T-helper 1 cell treated with Interleukin-12 subunit alpha and Interleukin-12 subunit beta and Interleukin-4 antibody, amounts not matched to agents 30 μg/mL and 1 μg/mL, for 36 hours (primary cell): ENCODE data around the gene COL4A1.

Experiments
- H3K27ac Mint-ChIP-seq: one replicate; pipeline ENCODE4 v1.8.0; 2021; ENCODE audit warnings: mild to moderate bottlenecking, mixed read lengths
- H3K27me3 Mint-ChIP-seq: one replicate; pipeline ENCODE4 v1.8.0; 2021; ENCODE audit warnings: low read depth, mixed read lengths
- H3K36me3 Mint-ChIP-seq: one replicate; pipeline ENCODE4 v1.8.0; 2021; ENCODE audit warnings: low read depth, mixed read lengths
- H3K4me1 Mint-ChIP-seq: one replicate; pipeline ENCODE4 v1.8.0; 2021; ENCODE audit warnings: low read depth, mixed read lengths
- H3K4me3 Mint-ChIP-seq: one replicate; pipeline ENCODE4 v1.8.0; 2021; ENCODE audit warnings: mild to moderate bottlenecking, moderate library complexity, mixed read lengths
- H3K9me3 Mint-ChIP-seq: one replicate; pipeline ENCODE4 v1.8.0; 2021; ENCODE audit warnings: mixed read lengths

Gene COL4A1

DNA sequence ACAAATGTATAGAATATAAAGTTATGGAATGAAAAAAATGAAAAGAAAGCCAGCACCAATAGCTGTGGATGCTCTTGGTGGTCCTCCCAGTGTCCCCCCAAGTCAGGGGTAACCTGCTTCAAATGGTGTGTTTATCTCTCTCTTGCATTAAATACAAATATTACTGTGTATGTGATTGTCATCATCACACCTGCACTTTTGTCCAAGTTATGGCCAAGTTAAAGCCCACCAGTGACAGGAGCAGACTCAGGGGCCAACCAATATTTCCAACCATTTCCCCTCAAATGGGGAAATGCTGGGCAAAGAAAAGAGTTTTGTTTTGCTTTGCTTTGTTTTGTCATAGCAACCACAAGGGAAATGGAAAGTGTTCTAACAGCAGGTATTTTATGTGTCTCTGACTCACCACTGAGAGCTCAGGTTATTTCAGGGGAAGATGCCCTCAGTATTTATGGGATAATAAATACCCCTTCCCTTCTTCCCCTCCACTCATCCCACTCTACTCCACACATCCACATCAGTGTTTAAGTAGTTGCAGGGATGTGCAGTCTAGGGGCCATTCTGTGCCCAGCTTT, 133.6 kb downstream of the COL4A1 start:
- no peaks in the 10 kb centered on the region for H3K27me3 Mint-ChIP-seq
- no peak overlapping the region for H3K4me3 Mint-ChIP-seq
- H3K4me1 Mint-ChIP-seq: no peaks in the 10 kb centered on the region
- no peaks in the 10 kb centered on the region for H3K36me3 Mint-ChIP-seq
- H3K27ac Mint-ChIP-seq: no peak overlapping the region
- H3K9me3 Mint-ChIP-seq: peaks cover 12% of the 10 kb centered on the region

DNA sequence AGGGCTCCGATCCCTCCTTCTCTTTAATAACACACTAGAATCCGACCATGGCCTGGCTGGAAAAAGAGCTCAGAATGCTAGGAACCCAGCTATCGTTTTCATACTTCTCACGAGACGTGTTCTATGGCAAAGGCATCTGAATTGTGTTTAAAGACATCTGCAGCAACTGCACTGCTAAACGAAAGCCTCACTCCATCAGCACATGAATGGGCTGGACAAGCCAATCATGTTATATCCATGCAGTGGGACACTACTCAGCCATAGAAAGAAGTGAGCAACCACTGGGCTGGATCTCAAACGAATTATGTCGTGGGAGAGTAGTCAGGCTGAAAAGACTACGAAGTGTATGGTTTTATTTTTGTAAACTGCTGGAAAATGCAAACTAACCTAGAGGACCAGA, 136.1 kb downstream of the COL4A1 start:
- H3K36me3 Mint-ChIP-seq: no peaks in the 10 kb centered on the region
- H3K4me1 Mint-ChIP-seq: no peaks in the 10 kb centered on the region
- no peak overlapping the region for H3K4me3 Mint-ChIP-seq
- H3K27ac Mint-ChIP-seq: no peak overlapping the region
- peaks cover 12% of the 10 kb centered on the region for H3K9me3 Mint-ChIP-seq
- H3K27me3 Mint-ChIP-seq: no peaks in the 10 kb centered on the region

DNA sequence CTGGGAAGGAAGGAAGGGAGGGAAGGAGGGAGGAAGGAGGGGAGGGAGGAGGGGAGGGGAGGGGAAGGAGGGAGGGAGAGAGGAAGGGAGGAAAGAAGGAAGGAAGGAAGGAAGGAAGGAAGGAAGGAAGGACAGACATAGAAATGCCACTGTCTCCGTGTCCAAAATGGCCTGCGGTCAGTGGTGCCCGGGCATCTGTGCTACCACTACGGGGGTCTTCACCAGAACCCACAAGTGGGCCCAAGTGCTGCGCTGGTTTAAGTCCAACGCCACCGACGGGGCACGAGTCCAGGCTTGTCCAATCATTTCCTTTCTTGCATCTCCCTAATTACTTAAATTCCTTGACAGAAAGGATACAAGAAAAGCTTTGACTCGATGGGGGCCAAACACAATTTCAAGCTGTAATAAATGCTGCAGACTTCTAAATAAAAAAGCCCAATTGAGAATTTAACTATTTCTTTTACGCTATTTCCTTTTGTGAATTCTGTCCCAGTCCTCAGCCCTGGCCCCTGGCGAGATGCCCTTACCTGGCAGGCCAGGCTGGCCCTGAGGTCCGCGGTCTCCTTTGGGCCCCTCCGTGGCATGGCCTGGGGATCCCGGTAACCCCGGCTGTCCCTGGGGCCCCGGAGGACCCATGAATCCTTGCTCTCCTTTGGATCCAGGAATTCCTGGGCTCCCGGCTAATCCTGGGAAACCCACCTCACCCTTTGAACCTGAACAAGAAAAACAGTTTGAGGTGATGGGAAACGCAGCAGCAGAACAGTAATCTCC, 136.8 kb downstream of the COL4A1 start:
- peaks cover 12% of the 10 kb centered on the region for H3K9me3 Mint-ChIP-seq

DNA sequence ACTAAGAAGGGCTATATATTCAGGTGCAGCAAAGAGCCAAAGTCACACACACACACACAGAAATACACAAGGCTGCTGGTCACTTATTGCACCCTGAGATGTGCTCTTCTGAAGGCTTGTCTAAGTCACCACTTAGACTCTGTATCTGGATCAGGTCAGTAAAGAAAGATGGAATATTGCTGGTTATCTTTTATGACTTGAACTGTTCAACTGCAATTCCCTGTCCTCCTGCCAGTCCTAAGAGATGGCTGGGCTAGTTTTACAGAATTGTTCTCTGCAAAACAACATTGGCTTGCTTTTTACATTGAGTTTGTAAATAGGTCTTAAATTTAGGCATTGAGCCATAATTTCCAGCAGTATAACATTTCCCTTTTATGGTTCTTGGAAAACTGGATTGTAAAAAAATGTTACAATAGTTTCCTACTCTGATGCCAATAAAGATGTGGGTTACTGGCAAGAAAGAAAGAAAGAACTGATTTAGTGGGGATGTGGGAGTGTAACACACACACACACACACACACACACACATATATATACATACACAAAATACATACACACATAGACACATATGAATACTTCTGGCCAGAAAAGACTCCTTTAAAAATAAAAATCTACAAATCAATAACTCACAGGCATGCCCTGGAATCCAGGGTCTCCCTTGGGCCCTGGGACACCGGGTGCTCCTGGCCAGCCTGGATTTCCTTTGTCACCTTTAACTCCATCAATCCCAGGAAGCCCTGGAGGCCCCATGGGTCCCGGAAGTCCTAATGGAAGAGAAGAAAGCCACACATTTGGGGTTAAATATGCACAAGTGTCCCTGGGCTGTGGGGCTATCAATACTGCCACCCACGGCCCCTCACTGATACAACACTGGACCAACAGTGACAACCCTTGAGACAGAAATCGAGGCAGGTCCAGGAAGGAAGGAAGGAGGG, 137.7 kb downstream of the COL4A1 start:
- H3K4me1 Mint-ChIP-seq: no peaks in the 10 kb centered on the region
- no peak overlapping the region for H3K27ac Mint-ChIP-seq
- H3K36me3 Mint-ChIP-seq: no peaks in the 10 kb centered on the region
- no peak overlapping the region for H3K4me3 Mint-ChIP-seq
- H3K27me3 Mint-ChIP-seq: no peaks in the 10 kb centered on the region
- H3K9me3 Mint-ChIP-seq: peaks cover 9% of the 10 kb centered on the region

More for the DNA sequence above, 136.8 kb downstream of the COL4A1 start:
- Mint-ChIP-seq H3K4me1 (no peaks in the 10 kb centered on the region), H3K27me3 (no peaks in the 10 kb centered on the region), H3K4me3 (no peak overlapping the region), H3K36me3 (no peaks in the 10 kb centered on the region), H3K27ac (no peak overlapping the region)

DNA sequence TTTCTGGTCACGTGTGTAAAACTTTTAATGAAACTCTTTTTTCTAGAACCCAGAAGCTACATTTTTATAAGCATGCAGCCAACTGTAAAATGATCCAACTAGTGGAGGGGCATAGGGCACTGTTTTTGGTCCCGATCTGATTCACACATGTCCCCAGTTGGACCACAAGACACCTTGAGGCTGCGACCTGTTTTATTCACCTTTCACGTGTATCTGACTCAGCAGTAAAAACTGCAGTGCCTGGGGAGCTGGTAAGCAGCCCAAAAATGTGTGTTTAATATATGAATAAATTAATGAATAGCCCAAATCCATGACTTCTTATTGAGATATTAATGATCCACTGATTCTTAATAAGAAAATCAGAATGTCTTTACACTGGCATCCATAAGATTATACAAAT, 140.4 kb downstream of the COL4A1 start:
- Mint-ChIP-seq H3K9me3 (no peaks in the 10 kb centered on the region), H3K4me3 (no peak overlapping the region), H3K27ac (no peak overlapping the region), H3K27me3 (no peaks in the 10 kb centered on the region), H3K4me1 (no peaks in the 10 kb centered on the region), H3K36me3 (no peaks in the 10 kb centered on the region)

DNA sequence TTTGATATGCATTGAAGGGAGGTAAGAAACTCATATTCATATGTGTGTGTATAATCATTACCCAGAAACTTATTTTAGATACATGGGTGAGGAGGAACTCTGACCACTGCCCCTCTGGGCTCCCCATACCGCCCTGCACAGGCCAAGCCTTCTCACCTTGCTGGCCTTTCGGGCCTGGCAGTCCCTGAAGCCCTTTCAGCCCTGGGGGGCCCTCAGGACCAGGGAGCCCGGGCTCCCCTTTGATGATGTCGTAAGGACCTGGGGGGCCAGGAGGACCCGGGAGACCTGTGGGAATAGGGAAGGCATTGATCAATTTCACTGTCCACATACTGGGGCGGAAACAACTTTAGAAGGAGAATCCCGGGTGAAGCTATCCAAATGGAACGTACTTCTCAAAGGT, 142.3 kb downstream of the COL4A1 start:
- H3K27me3 Mint-ChIP-seq: no peaks in the 10 kb centered on the region
- no peaks in the 10 kb centered on the region for H3K4me1 Mint-ChIP-seq
- no peaks in the 10 kb centered on the region for H3K9me3 Mint-ChIP-seq
- no peak overlapping the region for H3K4me3 Mint-ChIP-seq
- no peaks in the 10 kb centered on the region for H3K36me3 Mint-ChIP-seq
- no peak overlapping the region for H3K27ac Mint-ChIP-seq

DNA sequence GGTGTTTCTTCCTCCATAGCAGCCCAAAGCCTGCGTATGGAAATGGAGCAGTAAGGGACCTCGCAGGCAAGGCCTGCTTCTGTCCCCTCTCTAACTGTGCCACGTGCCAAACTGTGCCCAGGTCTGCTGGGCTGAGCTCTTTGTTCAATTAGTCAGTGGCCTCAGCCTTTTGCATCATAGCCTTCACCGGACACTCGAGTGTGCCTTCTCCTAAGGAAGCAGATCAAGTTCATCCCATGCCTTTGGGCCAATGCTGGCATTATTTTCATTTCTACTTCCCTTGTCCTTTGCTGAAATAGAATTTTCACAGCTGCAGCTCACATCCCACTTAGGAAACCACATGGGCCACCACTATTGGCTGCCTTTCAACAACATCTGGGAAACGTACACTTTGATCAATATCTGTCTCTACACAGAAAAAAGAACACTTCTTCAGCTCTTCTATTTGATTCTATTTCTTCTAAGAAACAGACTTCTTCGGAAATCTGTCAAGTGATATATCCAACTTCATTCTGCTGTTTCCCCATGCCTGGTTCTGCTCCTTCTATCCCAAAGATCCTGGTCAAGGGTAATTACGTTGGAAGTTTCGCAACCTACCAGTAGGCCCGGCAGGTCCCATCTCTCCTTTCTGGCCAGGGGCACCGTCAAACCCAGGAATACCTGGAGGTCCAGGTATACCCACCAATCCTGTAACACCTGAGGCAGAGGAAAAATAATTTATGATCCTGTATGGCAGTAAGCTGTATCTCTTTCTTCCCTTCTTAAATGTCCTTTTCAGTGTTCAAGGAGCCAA, 143.9 kb downstream of the COL4A1 start:
- no peaks in the 10 kb centered on the region for H3K27me3 Mint-ChIP-seq
- H3K4me1 Mint-ChIP-seq: no peaks in the 10 kb centered on the region
- H3K9me3 Mint-ChIP-seq: no peaks in the 10 kb centered on the region
- no peak overlapping the region for H3K27ac Mint-ChIP-seq
- H3K36me3 Mint-ChIP-seq: no peaks in the 10 kb centered on the region
- no peak overlapping the region for H3K4me3 Mint-ChIP-seq

DNA sequence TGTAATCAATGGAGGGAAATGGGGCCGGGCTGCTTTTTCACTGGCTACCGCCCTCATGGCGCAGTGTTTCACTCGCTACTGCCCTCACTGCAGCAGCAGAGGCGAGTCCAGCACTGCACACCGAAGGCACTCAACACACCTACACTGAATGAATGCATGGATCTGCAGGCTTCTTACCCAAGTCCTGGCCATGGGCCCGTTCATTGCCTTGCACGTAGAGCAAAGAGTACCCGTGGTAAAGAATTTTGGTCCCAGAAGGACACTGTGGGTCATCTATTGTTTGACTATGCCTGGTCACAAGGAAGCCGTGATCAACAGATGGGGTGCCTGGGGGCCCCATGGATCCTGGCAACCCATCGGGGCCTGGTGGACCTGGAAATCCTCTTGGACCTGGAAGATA, 144.9 kb downstream of the COL4A1 start:
- no peaks in the 10 kb centered on the region for H3K27me3 Mint-ChIP-seq
- no peak overlapping the region for H3K4me3 Mint-ChIP-seq
- no peaks in the 10 kb centered on the region for H3K9me3 Mint-ChIP-seq
- H3K36me3 Mint-ChIP-seq: no peaks in the 10 kb centered on the region
- no peak overlapping the region for H3K27ac Mint-ChIP-seq
- no peaks in the 10 kb centered on the region for H3K4me1 Mint-ChIP-seq

DNA sequence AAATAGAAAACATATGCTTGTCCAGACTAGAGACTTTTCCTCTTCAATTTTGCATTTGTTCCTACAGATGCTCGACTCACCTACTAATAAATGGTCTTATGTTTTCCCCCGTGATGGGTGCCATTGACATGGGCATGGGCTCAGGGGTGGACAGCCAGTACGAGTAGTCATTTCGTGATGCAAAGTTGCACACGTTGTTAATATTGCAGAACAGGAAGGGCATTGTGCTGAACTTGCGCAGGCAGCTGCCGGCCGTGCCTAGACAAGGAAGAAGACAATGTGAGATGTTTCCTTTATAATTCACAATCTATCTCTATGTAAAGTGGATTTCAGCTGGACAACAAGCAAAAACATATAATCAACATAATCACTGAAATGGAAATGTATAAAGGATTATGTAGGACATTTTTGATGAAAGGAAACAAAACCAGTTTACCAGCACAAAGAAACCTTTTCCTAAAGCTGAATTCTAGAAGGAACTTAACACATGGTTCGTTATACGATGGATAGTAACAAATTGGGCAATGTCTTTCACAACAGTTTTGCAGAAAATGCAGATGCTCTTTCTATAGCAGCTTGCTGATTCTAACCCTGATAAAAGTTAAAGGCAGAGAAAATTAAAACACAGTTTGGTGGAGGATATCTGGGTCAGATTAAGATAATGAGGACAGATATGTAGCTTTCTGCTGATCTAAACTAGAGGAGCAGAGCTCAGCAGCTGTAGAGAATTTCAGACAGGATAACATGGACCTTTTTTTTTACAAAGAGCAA, 145.7 kb downstream of the COL4A1 start:
- no peaks in the 10 kb centered on the region for H3K9me3 Mint-ChIP-seq
- H3K4me3 Mint-ChIP-seq: no peak overlapping the region
- no peaks in the 10 kb centered on the region for H3K4me1 Mint-ChIP-seq
- no peak overlapping the region for H3K27ac Mint-ChIP-seq
- H3K36me3 Mint-ChIP-seq: no peaks in the 10 kb centered on the region
- H3K27me3 Mint-ChIP-seq: no peaks in the 10 kb centered on the region

DNA sequence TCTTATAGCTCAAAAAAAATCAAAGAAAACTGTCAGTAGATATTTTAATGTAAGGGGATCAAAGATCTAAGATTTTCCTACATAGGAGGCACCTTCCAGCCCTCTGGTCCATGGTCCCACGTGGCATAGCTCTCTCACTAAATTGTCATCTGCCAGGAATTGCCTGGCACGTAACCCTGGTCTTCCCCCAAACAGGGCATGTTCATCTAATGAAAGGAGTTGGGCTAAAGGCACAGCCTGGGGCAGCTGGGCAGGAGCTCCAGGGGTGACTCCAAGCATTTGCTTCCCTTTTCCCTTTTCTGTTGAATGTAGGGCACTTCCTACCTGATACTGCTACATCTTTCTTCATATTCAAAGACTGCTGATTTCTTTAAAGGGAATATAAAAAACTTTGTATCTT, 148.7 kb downstream of the COL4A1 start:
- Mint-ChIP-seq H3K4me1 (no peaks in the 10 kb centered on the region), H3K4me3 (no peak overlapping the region), H3K9me3 (peaks cover 3% of the 10 kb centered on the region), H3K27me3 (no peaks in the 10 kb centered on the region), H3K36me3 (no peaks in the 10 kb centered on the region), H3K27ac (no peak overlapping the region)

DNA sequence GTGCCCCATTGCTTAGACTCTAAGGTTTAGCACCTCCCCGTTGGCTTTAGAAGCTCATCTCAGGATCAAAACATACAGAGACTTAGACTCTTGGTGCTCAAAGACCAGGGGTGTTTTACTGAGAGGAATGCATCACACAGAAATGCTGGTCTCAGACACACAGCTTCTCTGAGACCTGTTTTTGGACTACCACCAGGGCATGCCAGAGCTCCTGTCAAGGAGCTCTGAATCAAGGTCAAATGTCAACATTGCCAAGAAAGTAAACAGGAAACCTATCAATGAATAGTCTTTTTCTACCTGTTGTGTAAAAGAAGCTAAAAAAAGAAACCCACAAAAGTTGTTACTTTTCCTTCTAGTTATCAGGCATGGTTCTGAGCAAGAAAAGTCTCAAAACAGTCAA, 149.2 kb downstream of the COL4A1 start:
- no peaks in the 10 kb centered on the region for H3K4me1 Mint-ChIP-seq
- H3K36me3 Mint-ChIP-seq: no peaks in the 10 kb centered on the region

DNA sequence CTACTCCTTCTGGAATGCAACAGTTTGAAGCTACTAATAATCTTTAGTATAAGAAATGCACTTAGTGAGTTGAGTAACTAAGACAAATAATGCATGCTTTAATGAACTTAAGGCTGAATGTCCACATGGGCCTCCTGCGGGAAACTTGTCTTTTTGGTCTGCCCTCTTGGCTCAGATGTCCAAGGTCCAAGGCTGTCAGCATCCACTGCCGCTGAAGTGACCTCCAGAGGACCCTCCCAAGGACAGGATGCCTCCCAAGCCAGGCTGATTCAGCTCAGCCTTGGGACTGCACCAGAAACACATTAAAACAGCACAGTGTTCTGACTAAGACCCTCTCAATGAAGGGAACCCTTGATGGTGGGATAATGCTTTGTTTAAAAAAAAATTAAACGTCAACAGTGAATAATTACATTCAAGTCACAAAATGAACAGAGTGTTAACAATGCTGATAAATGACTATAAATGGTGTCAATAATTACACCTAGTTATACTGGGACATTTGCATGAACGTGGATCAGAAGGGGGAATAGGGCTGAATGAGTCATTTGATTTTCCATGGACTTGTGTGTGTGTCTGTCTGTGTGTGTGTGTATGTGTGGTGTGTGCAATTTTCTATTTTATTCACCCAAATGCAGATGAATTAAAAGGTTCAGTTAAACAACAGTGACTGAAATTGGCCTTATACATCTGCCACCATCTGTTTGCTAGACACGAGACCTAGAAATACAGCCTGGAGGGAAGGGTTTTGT, 150.5 kb downstream of the COL4A1 start:
- no peaks in the 10 kb centered on the region for H3K36me3 Mint-ChIP-seq
- H3K27ac Mint-ChIP-seq: no peak overlapping the region
- no peaks in the 10 kb centered on the region for H3K27me3 Mint-ChIP-seq
- H3K9me3 Mint-ChIP-seq: peaks cover 3% of the 10 kb centered on the region
- no peak overlapping the region for H3K4me3 Mint-ChIP-seq
- no peaks in the 10 kb centered on the region for H3K4me1 Mint-ChIP-seq

More for the DNA sequence above, 149.2 kb downstream of the COL4A1 start:
- Mint-ChIP-seq H3K4me3 (no peak overlapping the region), H3K27me3 (no peaks in the 10 kb centered on the region), H3K9me3 (peaks cover 3% of the 10 kb centered on the region), H3K27ac (no peak overlapping the region)

DNA sequence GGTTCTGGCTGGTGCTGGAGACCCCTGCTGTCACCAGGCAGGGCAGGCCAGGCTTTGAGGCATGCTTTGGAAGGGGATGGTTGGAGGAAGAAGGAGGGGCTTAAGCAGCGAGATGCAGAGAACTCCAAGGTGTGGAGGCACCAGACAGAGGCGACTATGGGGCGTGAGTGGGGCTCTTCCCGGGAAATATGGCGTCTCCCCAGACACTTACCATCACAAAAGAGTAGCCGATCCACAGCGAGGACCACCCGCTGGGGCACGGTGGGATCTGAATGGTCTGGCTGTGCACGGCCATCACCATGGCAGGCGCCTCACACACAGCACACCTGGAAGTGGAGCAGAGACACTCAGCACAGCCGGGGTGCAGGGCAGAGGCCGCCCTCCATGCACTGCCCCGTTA, 151.9 kb downstream of the COL4A1 start:
- Mint-ChIP-seq H3K9me3 (peaks cover 3% of the 10 kb centered on the region), H3K4me3 (no peak overlapping the region), H3K4me1 (no peaks in the 10 kb centered on the region), H3K36me3 (no peaks in the 10 kb centered on the region), H3K27me3 (no peaks in the 10 kb centered on the region), H3K27ac (no peak overlapping the region)
